Measurements from ENCODE around the gene RHOA. TPM values are rescaled to one million over a fixed set of nuclear protein-coding genes. Genes with fewer than 3 reads are reported as not detected.

RHOA gene
- total and polyA plus RNA-seq, 2 of the 8 experiments (the other 6 are each of a cell fraction or from before 2014, with no cell fraction given) = 176 to 397 TPM

DNA sequence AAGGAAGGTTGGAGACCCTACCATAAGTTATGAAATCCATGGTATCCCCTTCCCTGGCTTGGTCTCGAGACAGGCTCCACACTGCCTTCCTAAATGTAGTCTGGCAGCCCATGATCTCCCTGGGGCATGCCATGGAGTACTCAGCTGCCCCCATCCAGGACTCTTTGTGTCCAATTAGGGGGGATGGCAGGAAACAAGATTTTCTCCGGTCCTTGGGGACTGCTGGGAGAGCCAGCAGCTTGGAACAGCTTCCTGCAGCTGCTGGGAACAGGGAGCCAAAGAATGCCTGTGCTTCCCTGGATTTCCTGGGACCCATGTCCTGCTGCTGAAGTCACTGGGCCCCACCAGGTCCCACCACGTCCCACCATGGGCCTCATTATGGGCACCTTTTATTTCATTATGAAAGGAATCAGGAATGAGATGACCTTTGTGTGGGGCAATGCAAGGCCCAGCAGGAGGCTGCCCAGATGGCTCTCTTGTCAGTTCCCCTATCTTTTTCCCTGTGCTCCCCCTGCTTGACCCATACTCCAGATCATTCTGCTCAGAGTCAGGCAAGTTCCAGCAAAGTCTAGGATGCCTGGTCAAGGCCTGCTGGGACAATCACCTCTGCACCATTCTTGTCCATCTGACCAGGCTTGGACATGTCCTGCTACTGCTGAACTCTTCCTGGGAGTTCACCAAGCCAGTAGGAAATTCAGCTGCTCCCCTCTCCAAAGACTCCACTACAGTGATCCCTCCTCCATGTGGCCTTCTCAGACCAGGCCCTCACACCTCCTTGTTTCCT lies 43.3 kb upstream of the RHOA start:
- CTCF ChIA-PET (ENCODE audit: partially characterized antibody) = interaction anchor here (0.6 to 4.1 kb wide), 33 partner anchors 8 to 285 kb away, joined by 3 to 50 read pairs (median 7); partner anchors contain the start of genes AMT and USP4
- Histone ChIP-seq H3K9ac (replicated peaks in 1 of 4; ENCODE audit: extremely low read depth in 1 of 4, low read depth in 3 of 4, low read length in 3 of 4) (no peak overlapping the region; a peak in 1 of 7 replicates), H3K4me2 (ENCODE audit: insufficient read depth in 1 of 2, low read depth in 2 of 2, low read length in 2 of 2) (no peak overlapping the region)

More for the DNA sequence above, 43.3 kb upstream of the RHOA start:
- Histone ChIP-seq H3K23ac (ENCODE audit: insufficient read length) (no peak overlapping the region), H4K5ac (ENCODE audit: insufficient read length, low read depth, low read length) (no peak overlapping the region), H2AK5ac (ENCODE audit: low read depth, low read length) (no peak overlapping the region), H3K18ac (ENCODE audit: extremely low read depth, low read length) (peak overlapping the region; percentile 39), H3K4ac (replicated peaks; ENCODE audit: insufficient read length, low read depth, low read length) (no peak overlapping the region), H3K79me1 (ENCODE audit: low read depth, low read length) (no peaks in the 10 kb centered on the region), H4K91ac (replicated peaks; ENCODE audit: insufficient read length, low read length) (peak overlapping the region; percentile 77), H3K27me3 (replicated peaks in 1 of 4; ENCODE audit: control insufficient read depth in 3 of 4, extremely low read depth in 1 of 4, insufficient read depth in 3 of 4, low read length in 3 of 4) (no peaks in the 10 kb centered on the region), H3K14ac (ENCODE audit: insufficient read length) (no peak overlapping the region), H2BK12ac (ENCODE audit: low read depth, low read length) (peak overlapping the region; percentile 50; the same call in 1 of the 2 replicates), H3K36me3 (ENCODE audit: control insufficient read depth in 2 of 4, insufficient read depth in 4 of 4, low read length in 3 of 4) (no peaks in the 10 kb centered on the region), H2BK15ac (ENCODE audit: low read length) (no peak overlapping the region; the same call in 1 of the 2 replicates), H3K79me2 (ENCODE audit: control insufficient read depth in 1 of 2, insufficient read depth in 2 of 2, low read length in 2 of 2) (no peaks in the 10 kb centered on the region), H3K23me2 (ENCODE audit: low read depth, low read length) (no peaks in the 10 kb centered on the region), H3K27ac (ENCODE audit: low read depth, low read length) (no peak overlapping the region), H2AFZ (ENCODE audit: low read length) (no peak overlapping the region), H3K4me1 (replicated peaks in 1 of 4; ENCODE audit: control insufficient read depth in 3 of 4, insufficient read depth in 4 of 4, low read length in 3 of 4) (peaks cover 7 to 17% (median 13%) of the 10 kb centered on the region in 4 experiments), H2BK20ac (ENCODE audit: low read length) (peak overlapping the region; percentile 74; the same call in 1 of the 2 replicates), H3K4me3 (ENCODE audit: extremely low read depth in 1 of 4, insufficient read depth in 2 of 4, low read depth in 3 of 4, low read length in 4 of 4) (no peak overlapping the region), H3K56ac (replicated peaks; ENCODE audit: insufficient read length, low read depth, low read length) (no peak overlapping the region), H3K9me3 (ENCODE audit: insufficient read depth in 2 of 2, low read depth in 1 of 2, low read length in 1 of 2) (no peaks in the 10 kb centered on the region), H2BK5ac (ENCODE audit: low read depth, low read length) (peak overlapping the region; percentile 9; the same call in 1 of the 2 replicates), H2BK120ac (replicated peaks; ENCODE audit: low read depth, low read length) (no peak overlapping the region), H4K8ac (ENCODE audit: extremely low read depth, insufficient read depth, low read length) (0 out of 2 replicates have a peak overlapping the region, but pooled peaks have one; percentile 16), H4K20me1 (replicated peaks in 1 of 2; ENCODE audit: control insufficient read depth in 1 of 2, insufficient read depth in 2 of 2, low read length in 2 of 2) (no peaks in the 10 kb centered on the region)
- WGBS, 2 experiments (ENCODE audit: extremely low coverage in 1 of 2, insufficient coverage in 1 of 2, insufficient read length in 1 of 2, insufficient replicate concordance in 2 of 2, low coverage in 1 of 2, low lambda C conversion rate in 2 of 2, missing lambda C conversion rate in 1 of 2) = 73% methylated on average over 3 of the region's 3 CpGs; no CpG with 5 or more reads in 1 of the 2 experiments
- TF ChIP-seq FOSL1 (IDR thresholded peaks at IDR 0.05; ENCODE audit: insufficient read depth, low read depth, low read length) (no peak), CBX5 (IDR thresholded peaks at IDR 0.05; ENCODE audit: low read depth, low read length) (no peak), CTBP2 (IDR thresholded peaks at IDR 0.05; ENCODE audit: borderline replicate concordance, insufficient read depth, insufficient read length, low read length) (no peak), SP1 (IDR thresholded peaks at IDR 0.05; ENCODE audit: low read depth, low read length) (no peak), SP4 (IDR thresholded peaks at IDR 0.05; ENCODE audit: low read length) (no peak), RXRA (IDR thresholded peaks at IDR 0.05; ENCODE audit: insufficient read depth, low read depth, low read length) (no peak), KDM4A (IDR thresholded peaks at IDR 0.05; ENCODE audit: low read depth, low read length, severe bottlenecking) (no peak), EP300 (IDR thresholded peaks at IDR 0.05; ENCODE audit: borderline replicate concordance in 1 of 2, low read depth in 2 of 2, low read length in 2 of 2) (peak in 1 of 2 experiments; percentile 27; a peak in 1 of 3 replicates)
- DNase-seq (ENCODE audit: low read depth in 1 of 2, low spot score in 2 of 2) = peak in 1 of 2 experiments; percentile 48
- no peak for FAIRE-seq
- POLR2A ChIA-PET (ENCODE audit: partially characterized antibody) = interaction anchor here (1.0 to 11.8 kb wide), 5 partner anchors 17 to 98 kb away, joined by 3 to 205 read pairs (median 5); partner anchors contain the start of genes AMT and DAG1
